Effector memory CD8-positive, alpha-beta T cell (primary cell): ENCODE results near the gene LRP1B.

Experiments used
- ATAC-seq: fragments of 150-1000 bp; cut with Tn5 transposase; replicated peaks from 2 replicates; pipeline ENCODE4 v1.10.0; 2021; ENCODE audit warnings: mild to moderate bottlenecking, moderate library complexity
- DNase-seq, 3 experiments: peaks; one replicate each; pipeline ENCODE4 v3.0.0; 2021
- H3K27ac Mint-ChIP-seq, 2 donors: one replicate each; pipeline ENCODE4 v1.8.0; 2022; ENCODE audit warnings: mild to moderate bottlenecking in 2 of 2, mixed read lengths in 2 of 2, moderate library complexity in 2 of 2
- H3K27me3 Mint-ChIP-seq, 2 donors: one replicate each; pipeline ENCODE4 v1.8.0; 2022; ENCODE audit warnings: mixed read lengths in 2 of 2
- H3K36me3 Mint-ChIP-seq: one replicate; pipeline ENCODE4 v1.8.0; 2022; ENCODE audit warnings: mild to moderate bottlenecking, moderate library complexity, mixed read lengths; ENCODE audit not compliant: insufficient read depth
- H3K4me1 Mint-ChIP-seq, 2 donors: one replicate each; pipeline ENCODE4 v1.8.0; 2022; ENCODE audit warnings: low read depth in 2 of 2, mixed read lengths in 2 of 2
- H3K4me3 Mint-ChIP-seq, 2 donors: one replicate each; pipeline ENCODE4 v1.8.0; 2022; ENCODE audit warnings: mild to moderate bottlenecking in 2 of 2, mixed read lengths in 2 of 2, moderate library complexity in 2 of 2
- H3K9me3 Mint-ChIP-seq, 2 donors: one replicate each; pipeline ENCODE4 v1.8.0; 2022; ENCODE audit warnings: mixed read lengths in 2 of 2
- total RNA-seq, 9 experiments: gene quantifications; one replicate each; lab custom pipeline; 2026; lab: John Stamatoyannopoulos, UW

Gene LRP1B
- total RNA-seq: 0 to 0.20 (median 0) reads per million in 9 experiments

- H3K4me3 Mint-ChIP-seq: peak within 1 kb of the TSS in 1 of 2 donors; percentile 40
- DNase-seq (no peak), ATAC-seq (no peak)
- peaks cover 6 to 7% of the 10 kb centered on the region in 2 donors for H3K9me3 Mint-ChIP-seq
- peaks cover 0 to 6% of the 10 kb centered on the region in 2 donors for H3K4me1 Mint-ChIP-seq
- no peak within 1 kb of the TSS for H3K27ac Mint-ChIP-seq
- H3K27me3 Mint-ChIP-seq: peaks cover 0 to 17% of the 10 kb centered on the region in 2 donors
- H3K36me3 Mint-ChIP-seq: no peaks in the 10 kb centered on the region
Measured at GRCh38 chr2:142131010-142131669, at the start of gene LRP1B. TSS of gene LRP1B (minus strand) at chr2:142131016. CDS start at chr2:142130729, 287 bp downstream.

- DNase-seq (no peak), ATAC-seq (no peak)
- Mint-ChIP-seq H3K27ac (no peak overlapping the region), H3K9me3 (peaks cover 7 to 8% of the 10 kb centered on the region in 2 donors), H3K4me1 (no peaks in the 10 kb centered on the region), H3K36me3 (no peaks in the 10 kb centered on the region), H3K27me3 (no peaks in the 10 kb centered on the region), H3K4me3 (no peak overlapping the region)
Measured at GRCh38 chr2:142179686-142180085, 48.9 kb upstream of the LRP1B start.

GRCh38 chr2:142178604-142179003 is 47.8 kb upstream of the LRP1B start:
- Mint-ChIP-seq H3K4me1 (no peaks in the 10 kb centered on the region), H3K4me3 (no peak overlapping the region), H3K27me3 (no peaks in the 10 kb centered on the region), H3K36me3 (no peaks in the 10 kb centered on the region), H3K27ac (no peak overlapping the region), H3K9me3 (peaks cover 5 to 8% of the 10 kb centered on the region in 2 donors)
- no peak for ATAC-seq
- no peak for DNase-seq

- no peak overlapping the region for H3K4me3 Mint-ChIP-seq
- no peaks in the 10 kb centered on the region for H3K27me3 Mint-ChIP-seq
- no peak overlapping the region for H3K27ac Mint-ChIP-seq
- ATAC-seq: no peak
- H3K36me3 Mint-ChIP-seq: no peaks in the 10 kb centered on the region
- H3K9me3 Mint-ChIP-seq: peaks cover 0 to 3% of the 10 kb centered on the region in 2 donors
- H3K4me1 Mint-ChIP-seq: no peaks in the 10 kb centered on the region
- no peak for DNase-seq
Measured at GRCh38 chr2:142176941-142177340, 46.1 kb upstream of the LRP1B start.

GRCh38 chr2:142175813-142176338 is 45.1 kb upstream of the LRP1B start:
- H3K4me3 Mint-ChIP-seq: no peak overlapping the region
- no peaks in the 10 kb centered on the region for H3K4me1 Mint-ChIP-seq
- no peaks in the 10 kb centered on the region for H3K27me3 Mint-ChIP-seq
- H3K36me3 Mint-ChIP-seq: no peaks in the 10 kb centered on the region
- ATAC-seq: no peak
- H3K27ac Mint-ChIP-seq: no peak overlapping the region
- H3K9me3 Mint-ChIP-seq: peaks cover 0 to 3% of the 10 kb centered on the region in 2 donors
- DNase-seq: no peak

- Mint-ChIP-seq H3K4me1 (no peaks in the 10 kb centered on the region), H3K9me3 (peaks cover 0 to 2% of the 10 kb centered on the region in 2 donors), H3K27me3 (no peaks in the 10 kb centered on the region), H3K4me3 (no peak overlapping the region), H3K27ac (no peak overlapping the region), H3K36me3 (no peaks in the 10 kb centered on the region)
- ATAC-seq (no peak), DNase-seq (no peak)
Measured at GRCh38 chr2:142174176-142174575, 43.4 kb upstream of the LRP1B start.

- no peaks in the 10 kb centered on the region for H3K27me3 Mint-ChIP-seq
- no peaks in the 10 kb centered on the region for H3K4me1 Mint-ChIP-seq
- H3K4me3 Mint-ChIP-seq: no peak overlapping the region
- no peak for DNase-seq
- no peak for ATAC-seq
- H3K27ac Mint-ChIP-seq: no peak overlapping the region
- H3K9me3 Mint-ChIP-seq: peaks cover 2 to 3% of the 10 kb centered on the region in 2 donors
- no peaks in the 10 kb centered on the region for H3K36me3 Mint-ChIP-seq
Measured at GRCh38 chr2:142170847-142171246, 40.0 kb upstream of the LRP1B start.

- H3K4me1 Mint-ChIP-seq: no peaks in the 10 kb centered on the region
- H3K27me3 Mint-ChIP-seq: no peaks in the 10 kb centered on the region
- peak overlapping the region in 1 of 2 donors; percentile 49 for H3K27ac Mint-ChIP-seq
- ATAC-seq: no peak
- H3K36me3 Mint-ChIP-seq: no peaks in the 10 kb centered on the region
- peaks cover 10 to 19% of the 10 kb centered on the region in 2 donors for H3K9me3 Mint-ChIP-seq
- DNase-seq: no peak
- H3K4me3 Mint-ChIP-seq: no peak overlapping the region
Measured at GRCh38 chr2:142165790-142166189, 35.0 kb upstream of the LRP1B start.

GRCh38 chr2:142153601-142154000 is 22.8 kb upstream of the LRP1B start:
- Mint-ChIP-seq H3K4me3 (no peak overlapping the region), H3K4me1 (no peaks in the 10 kb centered on the region), H3K36me3 (no peaks in the 10 kb centered on the region), H3K27ac (no peak overlapping the region), H3K27me3 (no peaks in the 10 kb centered on the region), H3K9me3 (peaks cover 5 to 7% of the 10 kb centered on the region in 2 donors)
- no peak for DNase-seq
- ATAC-seq: no peak

GRCh38 chr2:142150453-142150852 is 19.6 kb upstream of the LRP1B start:
- ATAC-seq: no peak

GRCh38 chr2:142144547-142144946 is 13.7 kb upstream of the LRP1B start:
- Mint-ChIP-seq H3K4me1 (no peaks in the 10 kb centered on the region), H3K36me3 (no peaks in the 10 kb centered on the region)
- ATAC-seq: no peak

More at GRCh38 chr2:142150453-142150852, 19.6 kb upstream of the LRP1B start:
- H3K9me3 Mint-ChIP-seq: peaks cover 5 to 7% of the 10 kb centered on the region in 2 donors
- no peaks in the 10 kb centered on the region for H3K27me3 Mint-ChIP-seq
- no peak for DNase-seq
- H3K36me3 Mint-ChIP-seq: no peaks in the 10 kb centered on the region
- no peak overlapping the region for H3K4me3 Mint-ChIP-seq
- no peak overlapping the region for H3K27ac Mint-ChIP-seq
- no peaks in the 10 kb centered on the region for H3K4me1 Mint-ChIP-seq

GRCh38 chr2:142142595-142142994 is 11.8 kb upstream of the LRP1B start:
- Mint-ChIP-seq H3K27ac (no peak overlapping the region), H3K27me3 (no peaks in the 10 kb centered on the region), H3K9me3 (peaks cover 0 to 4% of the 10 kb centered on the region in 2 donors), H3K4me3 (no peak overlapping the region), H3K36me3 (no peaks in the 10 kb centered on the region), H3K4me1 (no peaks in the 10 kb centered on the region)
- ATAC-seq: no peak
- DNase-seq: no peak

More at GRCh38 chr2:142144547-142144946, 13.7 kb upstream of the LRP1B start:
- no peak overlapping the region for H3K27ac Mint-ChIP-seq
- no peaks in the 10 kb centered on the region for H3K27me3 Mint-ChIP-seq
- no peak overlapping the region for H3K4me3 Mint-ChIP-seq
- no peak for DNase-seq
- peaks cover 0 to 3% of the 10 kb centered on the region in 2 donors for H3K9me3 Mint-ChIP-seq

- no peaks in the 10 kb centered on the region for H3K4me1 Mint-ChIP-seq
- DNase-seq: no peak
- no peaks in the 10 kb centered on the region for H3K27me3 Mint-ChIP-seq
- no peak for ATAC-seq
- H3K27ac Mint-ChIP-seq: no peak overlapping the region
- H3K36me3 Mint-ChIP-seq: no peaks in the 10 kb centered on the region
- peaks cover 0 to 4% of the 10 kb centered on the region in 2 donors for H3K9me3 Mint-ChIP-seq
- H3K4me3 Mint-ChIP-seq: no peak overlapping the region
Measured at GRCh38 chr2:142140434-142140845, 9.6 kb upstream of the LRP1B start.

GRCh38 chr2:142139384-142139783 is 8.6 kb upstream of the LRP1B start:
- H3K4me3 Mint-ChIP-seq: no peak overlapping the region
- H3K36me3 Mint-ChIP-seq: no peaks in the 10 kb centered on the region
- DNase-seq: no peak
- no peaks in the 10 kb centered on the region for H3K4me1 Mint-ChIP-seq
- no peaks in the 10 kb centered on the region for H3K27me3 Mint-ChIP-seq
- H3K9me3 Mint-ChIP-seq: peaks cover 0 to 8% of the 10 kb centered on the region in 2 donors
- ATAC-seq: no peak
- H3K27ac Mint-ChIP-seq: no peak overlapping the region
